GM23248 (cell line): ENCODE data around the gene IL10RA.

Experiments used
- EZH2 ChIP-seq: fragments of 200-600 bp; sonication (generic); IDR thresholded peaks from 2 replicates; pipeline ENCODE4 v1.6.1; 2018; ENCODE audit warnings: antibody characterized with exemption, mild to moderate bottlenecking; ENCODE audit not compliant: insufficient read depth, poor library complexity, severe bottlenecking
- EZH2phosphoT487 ChIP-seq: fragments of 200-600 bp; sonication (generic); IDR thresholded peaks from 2 replicates; pipeline ENCODE4 v1.6.1; 2018; ENCODE audit warnings: antibody characterized with exemption, moderate library complexity, mild to moderate bottlenecking, low read depth; ENCODE audit not compliant: insufficient read depth

DNA sequence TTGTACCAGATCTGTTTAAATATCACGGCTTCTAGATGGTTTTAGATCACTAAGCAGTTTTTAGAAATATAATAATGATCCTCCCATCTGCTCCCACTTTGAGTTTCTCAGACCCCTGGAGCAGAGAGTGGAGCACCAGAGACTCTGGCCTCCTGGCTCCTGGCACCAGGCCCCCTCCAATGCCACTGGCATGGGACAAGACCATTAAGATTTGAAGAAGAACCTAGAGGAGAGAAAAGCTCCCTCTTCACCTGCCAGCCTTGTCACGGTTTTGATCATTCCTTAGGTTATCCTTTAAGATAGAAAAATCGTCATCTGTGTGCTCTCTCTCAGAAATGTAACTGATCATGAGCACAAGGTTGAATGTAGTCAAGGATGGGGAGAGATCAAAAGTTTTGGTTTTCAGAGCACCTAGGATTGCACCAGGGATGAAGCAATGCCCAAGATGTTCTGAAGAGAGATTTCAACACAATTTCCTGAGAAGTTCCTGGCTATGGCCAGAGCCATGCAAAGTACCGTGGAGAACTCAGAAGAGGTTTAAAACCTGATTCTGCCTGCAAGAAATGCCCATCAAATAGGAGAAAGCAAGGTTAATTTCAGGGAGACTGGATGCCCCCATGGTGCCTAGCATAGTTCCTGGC is 22.2 kb downstream of the IL10RA start:
- TF ChIP-seq EZH2 (no peak), EZH2phosphoT487 (no peak)
